ENCODE results near the gene DHRS11. TPM values are rescaled to one million over a fixed set of nuclear protein-coding genes. Genes with fewer than 3 reads are reported as not detected.

Gene DHRS11
- polyA plus RNA-seq (13.4 and 18.6 TPM in 2 replicates), polyA minus RNA-seq (11.7 and 16.9 TPM in 2 replicates)

GRCh38 chr17:36591434-36592315 lies at the start of gene DHRS11:
TSS of gene DHRS11 (plus strand) at chr17:36591879. CDS start at chr17:36592010, 131 bp downstream.
- H3K4me2 ChIP-seq (ENCODE audit: low read length): peak within 1 kb of the TSS; percentile 78
- no peak for TF ChIP-seq RAD21 (conservative IDR thresholded peaks at IDR 0.05)
- TF ChIP-seq TAF1 (IDR thresholded peaks at IDR 0.05; ENCODE audit: low read depth): no peak
- TF ChIP-seq REST (IDR thresholded peaks at IDR 0.05; ENCODE audit: borderline replicate concordance): no peak
- no peak for TF ChIP-seq SMC3 (conservative IDR thresholded peaks at IDR 0.05; ENCODE audit: poor library complexity)
- TF ChIP-seq MXI1 (conservative IDR thresholded peaks at IDR 0.05; ENCODE audit: poor library complexity, severe bottlenecking): peak; percentile 67
- no peak for TF ChIP-seq POLR2AphosphoS5 (IDR thresholded peaks at IDR 0.05)
- TF ChIP-seq CTCF (IDR thresholded peaks at IDR 0.05; ENCODE audit: poor library complexity, severe bottlenecking): no peak
- H2AFZ ChIP-seq (ENCODE audit: low read depth, low read length): no peak within 1 kb of the TSS
- no peak within 1 kb of the TSS for H3K27ac ChIP-seq (ENCODE audit: low read length)
- no peaks in the 10 kb centered on the region for H3K9me2 ChIP-seq (ENCODE audit: insufficient read depth, low read length)
- H3K36me3 ChIP-seq (ENCODE audit: insufficient read depth, low read length): no peaks in the 10 kb centered on the region
- H3K9me3 ChIP-seq (ENCODE audit: low read length): no peaks in the 10 kb centered on the region
- H4K20me1 ChIP-seq (ENCODE audit: insufficient read depth): no peaks in the 10 kb centered on the region
- no peaks in the 10 kb centered on the region for H3K79me2 ChIP-seq (replicated peaks; ENCODE audit: insufficient read depth, low read length)
- no peaks in the 10 kb centered on the region for H3K27me3 ChIP-seq (ENCODE audit: insufficient read depth, low read depth, low read length)
- no peaks in the 10 kb centered on the region for H3F3A ChIP-seq (ENCODE audit: insufficient read depth, low read length, poor library complexity, severe bottlenecking)
- peak within 1 kb of the TSS; percentile 69 for H3K9ac ChIP-seq (ENCODE audit: low read length)
- H3K4me3 ChIP-seq (ENCODE audit: low read length): peak within 1 kb of the TSS; percentile 82

GRCh38 chr17:36542755-36543154 lies 48.9 kb upstream of the DHRS11 start:
- Histone ChIP-seq H4K20me1 (ENCODE audit: insufficient read depth) (no peaks in the 10 kb centered on the region), H3K36me3 (ENCODE audit: insufficient read depth, low read length) (no peaks in the 10 kb centered on the region), H3K9ac (ENCODE audit: low read length) (no peak overlapping the region), H3K4me3 (ENCODE audit: low read length) (no peak overlapping the region), H3K4me2 (ENCODE audit: low read length) (no peak overlapping the region), H3K9me3 (ENCODE audit: low read length) (no peaks in the 10 kb centered on the region), H3F3A (ENCODE audit: insufficient read depth, low read length, poor library complexity, severe bottlenecking) (peaks cover 4% of the 10 kb centered on the region), H3K79me2 (replicated peaks; ENCODE audit: insufficient read depth, low read length) (peaks cover 24% of the 10 kb centered on the region), H3K27ac (ENCODE audit: low read length) (no peak overlapping the region), H3K27me3 (ENCODE audit: insufficient read depth, low read depth, low read length) (no peaks in the 10 kb centered on the region), H3K9me2 (ENCODE audit: insufficient read depth, low read length) (no peaks in the 10 kb centered on the region), H2AFZ (ENCODE audit: low read depth, low read length) (no peak overlapping the region)
- TF ChIP-seq SMC3 (conservative IDR thresholded peaks at IDR 0.05; ENCODE audit: poor library complexity) (no peak), EZH2 (IDR thresholded peaks at IDR 0.05; ENCODE audit: borderline replicate concordance, insufficient read depth, low read length, poor library complexity, severe bottlenecking) (no peak), POLR2AphosphoS5 (IDR thresholded peaks at IDR 0.05) (no peak), TAF1 (IDR thresholded peaks at IDR 0.05; ENCODE audit: low read depth) (no peak)
